Fibroblast of skin of left quadriceps (primary cell): Measurements from ENCODE around the gene MRPL30.
"Not testable (repeated sequence)": the region's sequence is repeated elsewhere in the genome, so short reads cannot be mapped to it uniquely, and the experiment has no call there.

Experiments
- DNase-seq, 2 experiments: peaks; one replicate each; pipeline ENCODE4 v3.0.0-alpha.2; 2013; ENCODE audit warnings: low read depth in 2 of 2

Gene MRPL30

GRCh38 chr2:99184811-99185210, 3.8 kb downstream of the MRPL30 start:
- no peak for DNase-seq

GRCh38 chr2:99187011-99187410, 6.0 kb downstream of the MRPL30 start:
- no peak for DNase-seq

- no peak for DNase-seq
Measured at GRCh38 chr2:99188357-99188756, 7.4 kb downstream of the MRPL30 start.

- DNase-seq = no peak
Measured at GRCh38 chr2:99190548-99190947, 9.6 kb downstream of the MRPL30 start.

- DNase-seq = not testable (repeated sequence)
Measured at GRCh38 chr2:99192364-99192763, 11.4 kb downstream of the MRPL30 start.

- no peak for DNase-seq
Measured at GRCh38 chr2:99198103-99198841, 17.3 kb downstream of the MRPL30 start.

GRCh38 chr2:99200076-99200800, 19.3 kb downstream of the MRPL30 start:
- DNase-seq = no peak

GRCh38 chr2:99201959-99202678, 21.1 kb downstream of the MRPL30 start:
- no peak for DNase-seq

- DNase-seq = no peak
Measured at GRCh38 chr2:99205491-99205890, 24.5 kb downstream of the MRPL30 start.

- DNase-seq = no peak
Measured at GRCh38 chr2:99216096-99216495, 35.1 kb downstream of the MRPL30 start.

- DNase-seq = no peak
Measured at GRCh38 chr2:99217929-99218501, 37.0 kb downstream of the MRPL30 start.

- DNase-seq = not testable (repeated sequence)
Measured at GRCh38 chr2:99233177-99233576, 52.2 kb downstream of the MRPL30 start.

GRCh38 chr2:99238599-99238998, 57.6 kb downstream of the MRPL30 start:
- DNase-seq = no peak

- no peak for DNase-seq
Measured at GRCh38 chr2:99240431-99240830, 59.4 kb downstream of the MRPL30 start.

GRCh38 chr2:99242151-99242550, 61.2 kb downstream of the MRPL30 start:
- no peak for DNase-seq
